NCI-H2227 (cell line): ENCODE results near the gene LCE1C.

ENCODE experiments used
- DNase-seq: peaks from one replicate; lab custom pipeline; 2025; ENCODE audit not compliant: unreplicated experiment; lab: John Stamatoyannopoulos, UW

LCE1C gene, protein sequence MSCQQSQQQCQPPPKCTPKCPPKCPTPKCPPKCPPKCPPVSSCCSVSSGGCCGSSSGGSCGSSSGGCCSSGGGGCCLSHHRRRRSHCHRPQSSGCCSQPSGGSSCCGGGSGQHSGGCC

DNA sequence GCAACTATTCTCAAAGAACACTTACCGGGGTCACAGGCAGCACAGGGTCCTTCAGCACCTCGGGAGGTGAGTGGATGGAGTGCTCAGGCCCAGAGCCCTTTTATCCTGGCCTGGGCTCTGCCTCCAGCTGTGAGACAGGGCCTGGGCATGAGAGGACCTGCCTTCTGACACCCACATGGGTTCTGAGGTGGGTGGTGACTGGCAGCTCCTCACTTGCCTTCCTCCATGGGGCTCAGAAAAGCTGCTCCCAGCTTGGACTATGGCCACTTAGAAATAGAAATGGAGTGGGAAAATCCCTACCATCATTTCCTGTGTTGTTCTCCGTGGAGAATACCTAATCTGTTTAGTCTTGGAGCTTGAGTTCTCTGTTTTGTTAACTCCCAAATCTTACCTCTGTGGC is at the start of gene LCE1C:
LCE1C (minus strand) TSS at position 76 of the 400 bp plus-strand sequence. CDS start 1,173 bp downstream, outside the sequence.
- DNase-seq = no peak

- DNase-seq = no peak
Measured at GRCh38 chr1:152855661-152856060, 49.2 kb upstream of the LCE1C start.

DNA sequence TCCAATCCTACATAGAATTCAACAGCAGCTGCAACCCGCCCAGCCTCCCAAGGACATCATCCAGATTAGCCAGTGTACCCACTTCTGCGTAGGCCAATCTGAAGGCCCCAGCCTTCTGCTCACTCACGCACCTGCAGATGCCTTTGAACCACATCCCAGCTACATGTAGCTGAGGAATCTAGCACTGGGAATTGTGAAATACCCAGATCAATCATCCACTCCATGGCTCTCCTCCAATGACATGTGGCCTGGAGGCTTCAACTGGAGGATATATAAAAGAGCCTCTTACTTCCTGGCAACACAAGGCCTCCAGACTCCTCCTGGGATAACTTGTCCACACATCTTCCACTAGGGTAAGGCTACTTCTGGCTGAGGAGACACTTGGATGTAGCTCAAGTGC is 36.1 kb upstream of the LCE1C start, which contains the start of gene LCE6A:
LCE6A (plus strand) TSS at position 301 of the 400 bp plus-strand sequence. CDS start 665 bp downstream, outside the sequence.
- DNase-seq = no peak

- DNase-seq = no peak
Measured at GRCh38 chr1:152836870-152837269, 30.4 kb upstream of the LCE1C start.

GRCh38 chr1:152827173-152827572 is 20.7 kb upstream of the LCE1C start, which contains the start of gene LCE1A:
TSS of gene LCE1A (plus strand) at chr1:152827473. CDS start at chr1:152827473, 0 bp downstream.
- DNase-seq = no peak

- no peak for DNase-seq
Measured at GRCh38 chr1:152824964-152825363, 18.5 kb upstream of the LCE1C start.

GRCh38 chr1:152823294-152823693 is 16.8 kb upstream of the LCE1C start:
- no peak for DNase-seq

DNA sequence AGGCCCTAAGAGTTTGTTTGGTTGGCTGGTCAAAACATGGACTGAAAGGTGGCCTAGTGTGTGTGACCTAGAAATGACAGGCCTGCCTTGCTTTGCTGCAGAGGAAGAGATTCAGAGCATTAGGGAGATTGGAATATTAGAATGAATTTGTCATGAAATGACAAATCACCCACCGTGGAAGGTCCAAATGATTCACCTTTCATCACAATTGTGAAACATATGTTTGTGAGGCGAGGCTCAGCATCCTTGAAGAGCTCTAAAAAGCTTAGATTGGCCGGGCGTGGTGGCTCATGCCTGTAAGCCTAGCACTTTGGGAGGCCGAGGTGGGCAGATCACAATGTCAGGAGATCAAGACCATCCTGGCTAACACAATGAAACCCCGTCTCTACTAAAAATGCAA is 10.9 kb upstream of the LCE1C start:
- DNase-seq = no peak

DNA sequence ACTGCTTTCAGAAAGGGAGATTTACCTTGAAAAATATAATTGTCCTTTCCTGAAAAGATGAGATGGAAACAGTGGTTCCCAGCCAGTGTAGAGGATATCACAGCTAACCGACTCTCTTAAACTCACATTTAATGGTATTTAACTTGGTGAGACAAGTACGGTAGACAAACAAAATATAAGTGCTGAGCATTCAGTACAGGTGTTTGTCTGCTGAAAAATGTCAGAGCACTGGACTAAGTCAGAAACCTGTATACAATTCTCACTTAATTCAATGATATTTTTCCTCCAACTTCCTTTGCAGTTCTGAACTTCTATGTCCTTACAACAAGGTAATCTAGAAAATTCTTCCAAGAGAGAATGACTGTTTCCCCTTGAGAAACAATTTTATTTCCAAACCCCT is 5.2 kb upstream of the LCE1C start, which contains the start of gene LCE1B:
LCE1B (plus strand) TSS at position 301 of the 400 bp plus-strand sequence. CDS start 476 bp downstream, outside the sequence.
- no peak for DNase-seq

GRCh38 chr1:152811050-152811449 is 4.6 kb upstream of the LCE1C start:
- DNase-seq = no peak

- no peak for DNase-seq
Measured at GRCh38 chr1:152801333-152801732, 5.1 kb downstream of the LCE1C start.

DNA sequence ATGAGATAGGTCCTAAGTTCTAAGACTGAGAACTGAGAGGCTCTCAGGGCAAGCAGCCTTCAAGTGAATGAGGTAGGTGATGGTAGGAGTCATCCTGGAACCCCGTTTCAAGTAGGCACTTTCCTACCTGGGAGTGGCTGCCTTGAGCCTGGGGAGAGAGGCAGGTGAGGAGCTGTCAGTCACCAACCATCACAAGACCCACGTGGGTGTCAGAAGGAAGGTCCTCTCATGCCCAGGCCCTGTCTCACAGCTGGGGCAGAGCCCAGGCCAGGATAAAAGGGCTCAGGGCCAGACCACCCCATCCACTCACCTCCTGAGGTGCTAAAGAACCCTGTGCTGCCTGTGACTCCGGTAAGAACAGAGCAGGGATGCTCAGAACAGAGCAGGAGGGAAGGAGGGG is 10.0 kb downstream of the LCE1C start, which contains the start of gene LCE1D:
LCE1D (plus strand) TSS at position 301 of the 400 bp plus-strand sequence. CDS start 1,074 bp downstream, outside the sequence.
- no peak for DNase-seq

DNA sequence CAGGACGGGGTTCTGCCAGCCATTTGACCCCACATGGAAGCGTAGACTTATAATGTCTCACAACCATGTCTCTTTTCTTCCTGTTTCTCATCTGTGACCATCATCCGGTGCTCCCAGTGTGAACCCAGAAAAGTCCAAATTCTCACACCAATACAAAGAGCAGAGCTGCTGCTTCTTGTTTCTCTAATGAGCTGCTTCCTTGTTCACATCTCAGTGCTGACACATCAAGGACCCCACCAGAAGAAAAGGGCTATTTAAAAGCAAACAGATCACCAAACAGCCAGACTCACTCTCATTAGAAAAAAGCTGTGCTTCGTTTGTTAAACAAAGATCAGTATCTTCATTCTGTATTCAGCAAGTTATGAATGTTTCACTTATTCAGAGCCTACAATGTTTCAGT is 10.8 kb downstream of the LCE1C start:
- no peak for DNase-seq

DNA sequence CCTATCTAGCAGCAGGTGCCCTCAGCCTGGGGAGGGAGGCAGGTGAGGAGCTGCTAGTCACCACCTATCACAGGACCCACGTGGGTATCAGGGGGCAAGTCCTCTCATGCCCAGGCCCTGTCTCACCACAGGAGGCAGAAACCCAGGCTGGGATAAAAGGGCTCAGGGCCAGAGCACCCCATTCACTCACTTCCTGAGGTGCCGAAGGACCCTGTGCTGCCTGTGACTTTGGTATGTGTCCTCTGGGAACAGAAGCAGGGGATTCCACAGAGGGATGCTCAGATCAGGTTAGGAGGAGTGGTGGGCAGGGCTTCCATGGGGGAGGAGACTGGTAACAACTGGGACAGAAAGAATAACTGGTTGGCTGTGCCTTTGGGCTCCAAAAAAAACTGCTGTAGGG is 20.4 kb downstream of the LCE1C start, which contains the start of gene LCE1E:
LCE1E (plus strand) TSS at position 181 of the 400 bp plus-strand sequence. CDS start 1,043 bp downstream, outside the sequence.
- DNase-seq = no peak

DNA sequence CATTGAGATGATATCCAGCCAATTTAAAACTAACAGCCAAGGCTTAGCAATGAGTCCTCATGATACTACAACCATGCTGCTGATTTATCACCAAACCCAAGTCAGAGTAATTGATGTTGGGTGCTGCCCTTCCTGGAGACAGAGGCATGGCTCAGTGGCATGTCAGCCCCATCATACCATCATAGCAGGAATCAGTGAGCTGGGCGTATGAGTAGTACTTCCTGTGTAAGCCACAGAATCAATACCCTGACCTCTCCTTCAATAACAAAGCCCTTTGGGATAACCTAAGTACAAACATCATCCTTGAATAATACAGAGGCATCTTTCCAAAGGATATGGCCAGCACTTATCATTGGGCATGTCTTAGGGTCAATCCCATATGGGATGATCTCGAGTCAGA is 23.4 kb downstream of the LCE1C start:
- no peak for DNase-seq

GRCh38 chr1:152777510-152778137 is 28.8 kb downstream of the LCE1C start:
- DNase-seq = no peak

DNA sequence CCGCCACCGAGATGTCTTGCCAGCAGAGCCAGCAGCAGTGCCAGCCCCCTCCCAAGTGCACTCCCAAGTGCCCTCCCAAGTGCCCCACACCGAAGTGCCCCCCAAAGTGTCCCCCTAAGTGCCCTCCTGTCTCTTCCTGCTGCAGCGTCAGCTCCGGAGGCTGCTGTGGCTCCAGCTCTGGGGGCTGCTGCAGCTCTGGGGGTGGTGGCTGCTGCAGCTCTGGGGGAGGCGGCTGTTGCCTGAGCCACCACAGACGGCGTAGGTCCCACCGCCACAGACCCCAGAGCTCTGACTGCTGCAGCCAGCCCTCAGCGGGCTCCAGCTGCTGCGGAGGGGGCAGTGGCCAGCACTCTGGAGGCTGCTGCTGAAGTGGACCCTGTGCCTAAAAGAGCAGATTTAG is 30.1 kb downstream of the LCE1C start:
- no peak for DNase-seq

- DNase-seq = no peak
Measured at GRCh38 chr1:152774875-152775274, 31.6 kb downstream of the LCE1C start, which contains the start of gene LCE1F. TSS of gene LCE1F (plus strand) at chr1:152775140. CDS start at chr1:152776372, 1,232 bp downstream.

- DNase-seq = no peak
Measured at GRCh38 chr1:152770411-152770810, 36.0 kb downstream of the LCE1C start.

DNA sequence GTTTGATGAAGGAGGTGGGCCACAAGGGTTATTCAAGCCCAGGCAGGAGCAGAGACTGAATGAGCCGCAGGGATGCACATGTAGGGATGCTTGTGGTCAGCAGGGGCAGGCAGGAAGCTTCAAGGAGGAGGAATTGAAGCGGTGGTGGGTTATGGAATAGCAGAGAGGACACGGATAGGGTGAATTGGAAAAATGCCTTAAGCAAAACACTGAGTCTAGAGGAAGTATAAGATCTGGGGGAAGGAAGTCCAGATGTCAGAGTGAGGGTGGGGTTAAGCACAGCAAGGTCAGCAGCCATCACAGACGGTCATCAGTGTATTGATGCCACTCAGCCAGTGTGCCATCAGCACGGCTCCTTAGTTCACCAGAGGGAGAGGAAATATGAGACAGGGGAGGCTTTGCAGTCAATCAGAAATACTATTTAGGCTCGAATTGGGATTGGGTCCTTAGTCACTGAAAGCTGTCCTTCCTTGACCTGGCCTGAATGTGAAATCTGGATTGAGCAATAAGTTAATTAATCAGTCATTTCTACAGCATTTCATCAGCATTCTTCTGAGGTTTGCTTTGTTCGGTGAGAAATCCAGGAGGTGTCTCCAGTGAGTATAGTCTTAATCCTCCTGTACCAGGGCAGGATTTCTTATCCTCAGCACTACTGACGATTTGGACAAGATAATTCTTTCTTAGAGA is 37.5 kb downstream of the LCE1C start:
- DNase-seq = no peak

DNA sequence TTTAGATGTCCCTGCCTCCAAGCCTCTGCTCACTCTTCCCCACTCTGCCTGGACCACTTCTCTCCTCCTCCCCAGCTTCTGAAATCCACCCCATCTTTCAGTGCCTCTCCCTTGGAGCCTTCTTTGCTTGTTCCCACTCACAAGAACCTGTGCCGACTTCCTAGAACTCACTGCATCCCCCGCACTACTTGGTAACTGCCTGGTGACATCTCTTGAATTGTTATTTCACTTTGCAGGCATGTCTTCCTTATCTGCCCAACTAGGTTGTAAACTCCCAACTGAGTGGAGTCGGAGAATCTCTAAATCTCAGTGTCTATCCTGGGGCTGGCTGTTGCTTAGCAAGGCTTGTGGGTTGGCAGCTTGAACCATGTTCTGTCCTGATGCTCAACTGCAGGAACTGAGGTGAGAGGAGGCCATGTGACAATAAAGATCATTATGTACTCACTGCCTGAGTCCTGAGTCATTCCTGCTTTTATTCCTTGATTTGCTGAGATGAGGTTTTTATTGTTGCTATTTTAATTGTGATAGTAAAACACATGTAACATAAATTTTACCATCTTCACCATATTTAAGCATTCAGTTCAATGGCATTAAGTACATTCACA is 44.7 kb downstream of the LCE1C start:
- DNase-seq = no peak
